K562 (cell line): ENCODE results near the gene EAF1. TPM values are rescaled to one million over a fixed set of nuclear protein-coding genes. Genes with fewer than 3 reads are reported as not detected.
A peak's percentile ranks its signal among the peaks of the same experiment; 100 is the strongest.

ENCODE experiments used
- CEBPB ChIP-seq: fragments of 450-650 bp; IDR thresholded peaks from 2 replicates; pipeline ENCODE4 v1.6.1; 2016; ENCODE audit warnings: missing genetic modification characterization, missing compliant biosample characterization
- HNRNPLL ChIP-seq: fragments of 200-400 bp; formaldehyde crosslinking; IDR thresholded peaks from 2 replicates; pipeline ENCODE4 v1.6.1; 2017; ENCODE audit warnings: low read length, low read depth, mild to moderate bottlenecking; ENCODE audit not compliant: poor library complexity, severe bottlenecking
- KHSRP ChIP-seq: fragments of 450-650 bp; IDR thresholded peaks from 2 replicates; pipeline ENCODE4 v1.6.1; 2017
- NFATC3 ChIP-seq: fragments of 450-650 bp; IDR thresholded peaks from 2 replicates; pipeline ENCODE4 v1.6.1; 2017; ENCODE audit warnings: mild to moderate bottlenecking
- NKRF ChIP-seq: fragments of 450-650 bp; IDR thresholded peaks from 2 replicates; pipeline ENCODE4 v1.6.1; 2016; ENCODE audit warnings: borderline replicate concordance
- PHF8 ChIP-seq: fragments of 200-600 bp; sonication (generic); IDR thresholded peaks from 2 replicates; pipeline ENCODE4 v1.6.1; 2012; ENCODE audit warnings: mixed run types, mild to moderate bottlenecking, inconsistent platforms, low read length, moderate library complexity, borderline replicate concordance
- SMARCC2 ChIP-seq: fragments of 450-650 bp; IDR thresholded peaks from 2 replicates; pipeline ENCODE4 v1.6.1; 2017; ENCODE audit warnings: antibody characterized with exemption, moderate library complexity, mild to moderate bottlenecking, low read depth
- SMARCE1 ChIP-seq: fragments of 450-650 bp; IDR thresholded peaks from 2 replicates; pipeline ENCODE4 v1.7.1; 2016; ENCODE audit warnings: mild to moderate bottlenecking
- TAF15 ChIP-seq: fragments of 200-400 bp; formaldehyde crosslinking; IDR thresholded peaks from 2 replicates; pipeline ENCODE4 v1.6.1; 2017; ENCODE audit warnings: mild to moderate bottlenecking, low read depth, low read length, moderate library complexity
- YY1 ChIP-seq, 3 experiments: IDR thresholded peaks; 2 replicates each; pipeline ENCODE4 v1.6.1; 2011; ENCODE audit warnings: low read length in 2 of 3, mild to moderate bottlenecking in 2 of 3, moderate library complexity in 2 of 3, borderline replicate concordance in 1 of 3, control low read depth in 1 of 3, low read depth in 1 of 3; ENCODE audit not compliant: insufficient read depth in 3 of 3, insufficient replicate concordance in 2 of 3, control insufficient read depth in 1 of 3, insufficient read length in 1 of 3; ENCODE audit errors: extremely low read depth in 1 of 3
- ZC3H11A ChIP-seq: IDR thresholded peaks from 2 replicates; pipeline ENCODE4 v1.6.1; 2012; ENCODE audit warnings: low read depth, low read length, improper control_type of control experiment
- ZNF274 ChIP-seq: IDR thresholded peaks from 2 replicates; pipeline ENCODE4 v1.6.1; 2011; ENCODE audit warnings: low read depth, mild to moderate bottlenecking, low read length, moderate library complexity, borderline replicate concordance
- ZNF444 ChIP-seq: fragments of 250-450 bp; sonication (Bioruptor Pico); IDR thresholded peaks from 2 replicates; pipeline ENCODE4 v1.4.0; 2020; ENCODE audit warnings: mild to moderate bottlenecking, moderate library complexity
- ZNF75A ChIP-seq: fragments of 450-650 bp; formaldehyde crosslinking; IDR thresholded peaks from 2 replicates; pipeline ENCODE4 v1.4.0; 2020; ENCODE audit warnings: mild to moderate bottlenecking
- polyA plus RNA-seq, 8 experiments: library from polyadenylated mRNA; depleted of rRNA in 4 of 8; stranded (reverse) in 5 of 8; unstranded in 3 of 8; fragments of >200 nt; fragmentation: Nextera tagmentation in 2 of 8; fragmentation: Illumina TruSeq in 1 of 8; extraction: Ambion mirVana in 2 of 8; extraction: Trizol in 1 of 8; gene quantifications; 2 replicates each; pipeline versions ENCODE4 v1.2.1 to v1.2.3, GENCODE V29; 2011 to 2014; ENCODE audit warnings: inconsistent platforms in 1 of 8, missing spikeins in 1 of 8
- total RNA-seq, 7 experiments: library from RNA; depleted of rRNA in 6 of 7; stranded (reverse); fragments of >200 nt in 6 of 7; fragmentation: Illumina TruSeq in 2 of 7; extraction: Trizol in 2 of 7; gene quantifications; 2 replicates each; pipeline versions ENCODE4 v1.2.1 to v1.2.3, GENCODE V29; 2011 to 2021; ENCODE audit warnings: low replicate concordance in 1 of 7
- TF ChIP-seq, protein P1 (sequence below), 2 experiments: fragments of 450-650 bp in 1 of 2; sonication (generic) in 1 of 2; formaldehyde crosslinking in 1 of 2; IDR thresholded peaks; 2 replicates each; pipeline versions ENCODE4 v1.7.1 to v1.9.0; 2016 to 2022; ENCODE audit warnings: inconsistent platforms in 1 of 2, mild to moderate bottlenecking in 1 of 2, missing genetic modification reagents in 1 of 2

Gene EAF1
- total and polyA plus RNA-seq, 9 of the 15 experiments (the other 6 are each of a cell fraction or from before 2014, with no cell fraction given) = 7.0 to 26.8 (median 20.4) TPM

GRCh38 chr3:15377961-15378791 is 49.2 kb upstream of the EAF1 start (continued):
- TF ChIP-seq, protein P1, sequence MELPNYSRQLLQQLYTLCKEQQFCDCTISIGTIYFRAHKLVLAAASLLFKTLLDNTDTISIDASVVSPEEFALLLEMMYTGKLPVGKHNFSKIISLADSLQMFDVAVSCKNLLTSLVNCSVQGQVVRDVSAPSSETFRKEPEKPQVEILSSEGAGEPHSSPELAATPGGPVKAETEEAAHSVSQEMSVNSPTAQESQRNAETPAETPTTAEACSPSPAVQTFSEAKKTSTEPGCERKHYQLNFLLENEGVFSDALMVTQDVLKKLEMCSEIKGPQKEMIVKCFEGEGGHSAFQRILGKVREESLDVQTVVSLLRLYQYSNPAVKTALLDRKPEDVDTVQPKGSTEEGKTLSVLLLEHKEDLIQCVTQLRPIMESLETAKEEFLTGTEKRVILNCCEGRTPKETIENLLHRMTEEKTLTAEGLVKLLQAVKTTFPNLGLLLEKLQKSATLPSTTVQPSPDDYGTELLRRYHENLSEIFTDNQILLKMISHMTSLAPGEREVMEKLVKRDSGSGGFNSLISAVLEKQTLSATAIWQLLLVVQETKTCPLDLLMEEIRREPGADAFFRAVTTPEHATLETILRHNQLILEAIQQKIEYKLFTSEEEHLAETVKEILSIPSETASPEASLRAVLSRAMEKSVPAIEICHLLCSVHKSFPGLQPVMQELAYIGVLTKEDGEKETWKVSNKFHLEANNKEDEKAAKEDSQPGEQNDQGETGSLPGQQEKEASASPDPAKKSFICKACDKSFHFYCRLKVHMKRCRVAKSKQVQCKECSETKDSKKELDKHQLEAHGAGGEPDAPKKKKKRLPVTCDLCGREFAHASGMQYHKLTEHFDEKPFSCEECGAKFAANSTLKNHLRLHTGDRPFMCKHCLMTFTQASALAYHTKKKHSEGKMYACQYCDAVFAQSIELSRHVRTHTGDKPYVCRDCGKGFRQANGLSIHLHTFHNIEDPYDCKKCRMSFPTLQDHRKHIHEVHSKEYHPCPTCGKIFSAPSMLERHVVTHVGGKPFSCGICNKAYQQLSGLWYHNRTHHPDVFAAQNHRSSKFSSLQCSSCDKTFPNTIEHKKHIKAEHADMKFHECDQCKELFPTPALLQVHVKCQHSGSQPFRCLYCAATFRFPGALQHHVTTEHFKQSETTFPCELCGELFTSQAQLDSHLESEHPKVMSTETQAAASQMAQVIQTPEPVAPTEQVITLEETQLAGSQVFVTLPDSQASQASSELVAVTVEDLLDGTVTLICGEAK (IDR thresholded peaks at IDR 0.05) = peak; percentile 98
- TF ChIP-seq, protein P1 (CRISPR knock-in tag; IDR thresholded peaks at IDR 0.05) = no peak
- TF ChIP-seq HNRNPLL = no peak
- TF ChIP-seq YY1 (IDR thresholded peaks at IDR 0.05; ENCODE audit: borderline replicate concordance in 1 of 3, control insufficient read depth in 1 of 3, extremely low read depth in 1 of 3, insufficient read depth in 3 of 3, insufficient read length in 1 of 3, insufficient replicate concordance in 2 of 3, low read depth in 1 of 3, low read length in 2 of 3) = peak; percentile 94 to 100 (median 99)
- peak; percentile 32; the same call in 1 of the 2 replicates for TF ChIP-seq NKRF
- no peak for TF ChIP-seq KHSRP
- TF ChIP-seq NFATC3 = peak; percentile 99
- TF ChIP-seq PHF8 = no peak
- TF ChIP-seq ZC3H11A = 0 out of 2 replicates have a peak, but pooled peaks have one; percentile 75
- TF ChIP-seq ZNF274 = no peak
- TF ChIP-seq SMARCC2 = no peak
- no peak for TF ChIP-seq CEBPB (tag)
- no peak for TF ChIP-seq SMARCE1
- TF ChIP-seq ZNF75A = no peak
- no peak for TF ChIP-seq ZNF444 (CRISPR knock-in tag)
- no peak for TF ChIP-seq TAF15
